Mammary epithelial cell (primary cell): Measurements from ENCODE around the gene CCT5.

Experiments
- CTCF ChIP-seq, 2 donors: IDR thresholded peaks in 1 of 2; conservative IDR thresholded peaks in 1 of 2; 2 replicates each; pipeline ENCODE4 v1.5.1; 2011 to 2012; ENCODE audit warnings: inconsistent platforms in 2 of 2, low read length in 2 of 2, mild to moderate bottlenecking in 2 of 2, control low read depth in 1 of 2, low read depth in 1 of 2; ENCODE audit not compliant: insufficient read depth in 1 of 2; ENCODE audit errors: extremely low read depth in 1 of 2
- EZH2 ChIP-seq: IDR thresholded peaks from 2 replicates; pipeline ENCODE4 v1.6.1; 2012; ENCODE audit warnings: low read length, inconsistent platforms, borderline replicate concordance

GRCh38 chr5:10219068-10219467 lies 31.0 kb upstream of the CCT5 start:
- TF ChIP-seq CTCF (conservative IDR thresholded peaks at IDR 0.05 in 1 of 2, IDR thresholded peaks at IDR 0.05 in 1 of 2; ENCODE audit: extremely low read depth in 1 of 2, insufficient read depth in 1 of 2, low read depth in 1 of 2, low read length in 2 of 2) = no peak
- no peak for TF ChIP-seq EZH2
